ENCODE measurements around the gene LNPK. TPM values are rescaled to one million over a fixed set of nuclear protein-coding genes. Genes with fewer than 3 reads are reported as not detected.

The LNPK gene
- total RNA-seq, 1 experiment from 2014 or later: 10.3 TPM

GRCh38 chr2:175941699-175942098, 60.4 kb downstream of the LNPK start (continued):
- TF ChIP-seq, protein P1, sequence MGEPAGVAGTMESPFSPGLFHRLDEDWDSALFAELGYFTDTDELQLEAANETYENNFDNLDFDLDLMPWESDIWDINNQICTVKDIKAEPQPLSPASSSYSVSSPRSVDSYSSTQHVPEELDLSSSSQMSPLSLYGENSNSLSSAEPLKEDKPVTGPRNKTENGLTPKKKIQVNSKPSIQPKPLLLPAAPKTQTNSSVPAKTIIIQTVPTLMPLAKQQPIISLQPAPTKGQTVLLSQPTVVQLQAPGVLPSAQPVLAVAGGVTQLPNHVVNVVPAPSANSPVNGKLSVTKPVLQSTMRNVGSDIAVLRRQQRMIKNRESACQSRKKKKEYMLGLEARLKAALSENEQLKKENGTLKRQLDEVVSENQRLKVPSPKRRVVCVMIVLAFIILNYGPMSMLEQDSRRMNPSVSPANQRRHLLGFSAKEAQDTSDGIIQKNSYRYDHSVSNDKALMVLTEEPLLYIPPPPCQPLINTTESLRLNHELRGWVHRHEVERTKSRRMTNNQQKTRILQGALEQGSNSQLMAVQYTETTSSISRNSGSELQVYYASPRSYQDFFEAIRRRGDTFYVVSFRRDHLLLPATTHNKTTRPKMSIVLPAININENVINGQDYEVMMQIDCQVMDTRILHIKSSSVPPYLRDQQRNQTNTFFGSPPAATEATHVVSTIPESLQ (CRISPR knock-in tag; IDR thresholded peaks at IDR 0.05): no peak
- TF ChIP-seq GTF2I (CRISPR knock-in tag; conservative IDR thresholded peaks at IDR 0.05) (no peak), EMX1 (CRISPR knock-in tag; IDR thresholded peaks at IDR 0.05) (no peak), NFE2L1 (CRISPR knock-in tag; IDR thresholded peaks at IDR 0.05) (no peak), ZNF671 (CRISPR knock-in tag; IDR thresholded peaks at IDR 0.05) (no peak), TP53 (CRISPR knock-in tag; IDR thresholded peaks at IDR 0.05) (no peak), CREB1 (CRISPR knock-in tag; IDR thresholded peaks at IDR 0.05) (no peak)
- TF ChIP-seq, protein P2, sequence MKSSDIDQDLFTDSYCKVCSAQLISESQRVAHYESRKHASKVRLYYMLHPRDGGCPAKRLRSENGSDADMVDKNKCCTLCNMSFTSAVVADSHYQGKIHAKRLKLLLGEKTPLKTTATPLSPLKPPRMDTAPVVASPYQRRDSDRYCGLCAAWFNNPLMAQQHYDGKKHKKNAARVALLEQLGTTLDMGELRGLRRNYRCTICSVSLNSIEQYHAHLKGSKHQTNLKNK (CRISPR knock-in tag; IDR thresholded peaks at IDR 0.05): no peak
- TF ChIP-seq, protein P3, sequence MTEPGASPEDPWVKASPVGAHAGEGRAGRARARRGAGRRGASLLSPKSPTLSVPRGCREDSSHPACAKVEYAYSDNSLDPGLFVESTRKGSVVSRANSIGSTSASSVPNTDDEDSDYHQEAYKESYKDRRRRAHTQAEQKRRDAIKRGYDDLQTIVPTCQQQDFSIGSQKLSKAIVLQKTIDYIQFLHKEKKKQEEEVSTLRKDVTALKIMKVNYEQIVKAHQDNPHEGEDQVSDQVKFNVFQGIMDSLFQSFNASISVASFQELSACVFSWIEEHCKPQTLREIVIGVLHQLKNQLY (CRISPR knock-in tag; IDR thresholded peaks at IDR 0.05): no peak

DNA sequence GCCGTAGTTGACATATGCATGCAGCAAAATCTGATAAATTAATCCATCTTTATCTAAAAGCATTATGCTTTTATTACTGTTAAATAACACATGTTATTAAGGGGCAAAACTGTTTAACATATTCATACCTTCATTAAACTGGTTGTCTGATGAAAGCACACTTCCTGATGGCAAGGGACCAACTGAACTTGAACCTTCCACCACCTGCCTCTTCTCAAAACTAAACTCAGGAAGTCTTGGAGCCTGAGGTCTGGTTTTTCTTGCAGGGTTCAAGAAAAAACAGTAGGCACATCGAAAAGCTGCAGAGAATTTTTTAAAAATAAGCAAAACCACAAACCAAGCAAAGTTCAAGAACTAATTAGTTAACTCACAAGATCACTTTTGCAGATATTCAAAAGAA, 64.9 kb downstream of the LNPK start:
- Mint-ChIP-seq H3K27ac (no peak overlapping the region), H3K4me3 (no peak overlapping the region), H3K9me3 (peaks cover 6% of the 10 kb centered on the region), H3K36me3 (peaks cover 3% of the 10 kb centered on the region), H3K27me3 (ENCODE audit: low read depth) (no peaks in the 10 kb centered on the region), H3K4me1 (no peaks in the 10 kb centered on the region)
- CTCF ChIA-PET: no interaction called here
- no peak for DNase-seq (ENCODE audit: low spot score)
- no peak for ATAC-seq
- TF ChIP-seq SMAD4 (CRISPR knock-in tag; IDR thresholded peaks at IDR 0.05) (no peak), NFYB (CRISPR knock-in tag; conservative IDR thresholded peaks at IDR 0.05; ENCODE audit: low read depth) (no peak), GTF2I (CRISPR knock-in tag; conservative IDR thresholded peaks at IDR 0.05) (no peak), SP1 (CRISPR knock-in tag; conservative IDR thresholded peaks at IDR 0.05) (no peak), SMAD3 (CRISPR knock-in tag; IDR thresholded peaks at IDR 0.05; ENCODE audit: borderline replicate concordance) (no peak), MYBL2 (CRISPR knock-in tag; IDR thresholded peaks at IDR 0.05) (no peak), ELF4 (CRISPR knock-in tag; IDR thresholded peaks at IDR 0.05; ENCODE audit: low read depth) (no peak)
- TF ChIP-seq, protein P1 (CRISPR knock-in tag; IDR thresholded peaks at IDR 0.05): no peak
- TF ChIP-seq, protein P4, sequence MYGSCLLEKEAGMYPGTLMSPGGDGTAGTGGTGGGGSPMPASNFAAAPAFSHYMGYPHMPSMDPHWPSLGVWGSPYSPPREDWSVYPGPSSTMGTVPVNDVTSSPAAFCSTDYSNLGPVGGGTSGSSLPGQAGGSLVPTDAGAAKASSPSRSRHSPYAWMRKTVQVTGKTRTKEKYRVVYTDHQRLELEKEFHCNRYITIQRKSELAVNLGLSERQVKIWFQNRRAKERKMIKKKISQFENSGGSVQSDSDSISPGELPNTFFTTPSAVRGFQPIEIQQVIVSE (CRISPR knock-in tag; IDR thresholded peaks at IDR 0.05; ENCODE audit: borderline replicate concordance): no peak
- POLR2A ChIA-PET: no interaction called here

GRCh38 chr2:175935289-175936181, 66.5 kb downstream of the LNPK start:
- Mint-ChIP-seq H3K4me3 (no peak overlapping the region), H3K36me3 (no peaks in the 10 kb centered on the region; the same call in 1 of the 2 replicates), H3K27me3 (ENCODE audit: low read depth) (no peaks in the 10 kb centered on the region), H3K27ac (no peak overlapping the region), H3K4me1 (no peaks in the 10 kb centered on the region), H3K9me3 (no peaks in the 10 kb centered on the region)
- POLR2A ChIA-PET: interaction anchor here (0.6 kb wide), 1 partner anchor 316 kb away, joined by 5 read pairs; no protein-coding TSS in a partner anchor
- ATAC-seq: no peak
- CTCF ChIA-PET: no interaction called here
- DNase-seq (ENCODE audit: low spot score): no peak
- no peak for TF ChIP-seq SOX15 (CRISPR knock-in tag; IDR thresholded peaks at IDR 0.05)
- no peak for TF ChIP-seq NR2C2 (CRISPR knock-in tag; IDR thresholded peaks at IDR 0.05)

All from WTC11 (cell line).